Measurements from ENCODE around the gene HSPBAP1.

DNA sequence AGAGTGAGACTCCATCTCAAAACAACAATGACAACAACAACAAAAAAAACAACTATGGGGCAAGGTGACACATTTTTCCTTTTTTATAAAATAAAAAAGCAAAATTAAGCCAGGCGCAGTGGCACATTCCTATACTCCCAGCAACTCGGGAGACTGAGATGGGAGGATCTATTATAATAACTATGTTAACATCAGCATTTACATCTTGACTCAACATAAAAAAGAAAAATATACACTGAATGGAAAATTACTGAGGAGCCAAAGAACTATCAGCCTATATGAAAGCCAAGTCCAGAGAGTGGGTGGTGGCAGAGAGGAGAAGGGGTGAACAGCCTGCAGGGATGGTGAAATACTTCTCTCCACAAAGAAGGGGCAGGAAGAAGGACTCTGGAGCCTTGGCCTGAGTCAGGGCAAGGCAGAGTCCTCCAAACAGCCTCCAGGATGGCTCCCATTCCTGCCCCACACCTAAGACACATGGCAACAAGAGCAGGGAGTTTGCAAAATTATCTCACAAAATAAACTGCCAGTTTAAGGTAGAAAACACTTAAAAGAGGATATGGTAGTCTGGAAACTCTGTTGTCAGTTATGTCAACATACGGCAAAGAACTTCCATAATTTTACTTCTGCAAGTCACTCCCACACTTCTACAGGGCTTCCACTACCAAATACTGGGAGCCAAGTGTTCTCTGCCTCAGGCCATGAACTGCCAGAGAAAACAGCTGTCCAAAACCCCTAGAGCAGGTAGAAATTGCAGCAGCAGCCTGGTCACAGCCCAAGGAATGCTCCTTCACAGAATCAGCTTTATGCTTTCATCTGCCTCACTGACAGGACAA lies 25.9 kb downstream of the HSPBAP1 start:
- TF ChIP-seq, protein P1, sequence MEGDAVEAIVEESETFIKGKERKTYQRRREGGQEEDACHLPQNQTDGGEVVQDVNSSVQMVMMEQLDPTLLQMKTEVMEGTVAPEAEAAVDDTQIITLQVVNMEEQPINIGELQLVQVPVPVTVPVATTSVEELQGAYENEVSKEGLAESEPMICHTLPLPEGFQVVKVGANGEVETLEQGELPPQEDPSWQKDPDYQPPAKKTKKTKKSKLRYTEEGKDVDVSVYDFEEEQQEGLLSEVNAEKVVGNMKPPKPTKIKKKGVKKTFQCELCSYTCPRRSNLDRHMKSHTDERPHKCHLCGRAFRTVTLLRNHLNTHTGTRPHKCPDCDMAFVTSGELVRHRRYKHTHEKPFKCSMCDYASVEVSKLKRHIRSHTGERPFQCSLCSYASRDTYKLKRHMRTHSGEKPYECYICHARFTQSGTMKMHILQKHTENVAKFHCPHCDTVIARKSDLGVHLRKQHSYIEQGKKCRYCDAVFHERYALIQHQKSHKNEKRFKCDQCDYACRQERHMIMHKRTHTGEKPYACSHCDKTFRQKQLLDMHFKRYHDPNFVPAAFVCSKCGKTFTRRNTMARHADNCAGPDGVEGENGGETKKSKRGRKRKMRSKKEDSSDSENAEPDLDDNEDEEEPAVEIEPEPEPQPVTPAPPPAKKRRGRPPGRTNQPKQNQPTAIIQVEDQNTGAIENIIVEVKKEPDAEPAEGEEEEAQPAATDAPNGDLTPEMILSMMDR (optimal IDR thresholded peaks at IDR 0.05 in 1 of 3, IDR thresholded peaks at IDR 0.05 in 1 of 3, conservative IDR thresholded peaks at IDR 0.05 in 1 of 3; ENCODE audit: extremely low read depth in 1 of 3, insufficient read depth in 2 of 3, low read length in 3 of 3): no peak
- TF ChIP-seq EZH2 (IDR thresholded peaks at IDR 0.05; ENCODE audit: low read length): no peak
